DND-41 (cell line): Measurements from ENCODE around the gene ASPN.

Source experiments
- ATAC-seq: fragments of 200-7000 bp; cut with Tn5 transposase; 3 replicates; pipeline ENCODE4 v1.9.1; 2021; ENCODE audit warnings: low read depth; ENCODE audit not compliant: insufficient read depth
- DNase-seq: peaks from one replicate; pipeline ENCODE4 v3.0.0-alpha.2; 2020
- H2AFZ ChIP-seq: 2 replicates; pipeline ENCODE4 v1.6.0; 2012; ENCODE audit warnings: low read depth, low read length
- H3K27ac ChIP-seq: 2 replicates; pipeline ENCODE4 v1.5.1; 2012; ENCODE audit warnings: low read length, inconsistent platforms
- H3K27me3 ChIP-seq: fragments of 200-600 bp; sonication (generic); 2 replicates; pipeline ENCODE4 v1.6.0; 2012; ENCODE audit warnings: low read length, mild to moderate bottlenecking, inconsistent platforms; ENCODE audit not compliant: insufficient read depth, poor library complexity
- H3K36me3 ChIP-seq: 2 replicates; pipeline ENCODE4 v1.5.1; 2012; ENCODE audit warnings: low read length, inconsistent platforms; ENCODE audit not compliant: insufficient read depth
- H3K4me1 ChIP-seq: 2 replicates; pipeline ENCODE4 v1.5.1; 2012; ENCODE audit warnings: mild to moderate bottlenecking, low read length; ENCODE audit not compliant: insufficient read depth
- H3K4me2 ChIP-seq: 2 replicates; pipeline ENCODE4 v1.6.0; 2012; ENCODE audit warnings: mild to moderate bottlenecking, moderate library complexity, low read length, inconsistent platforms; ENCODE audit not compliant: insufficient read depth
- H3K4me3 ChIP-seq, 2 experiments: fragments of 200-600 bp in 1 of 2; shearing (Covaris generic) in 1 of 2; 2 replicates each; pipeline ENCODE4 v1.5.1; 2012 to 2016; ENCODE audit warnings: inconsistent platforms in 2 of 2, low read length in 2 of 2, mild to moderate bottlenecking in 2 of 2, low read depth in 1 of 2, moderate library complexity in 1 of 2
- H3K79me2 ChIP-seq: 2 replicates; pipeline ENCODE4 v1.6.0; 2012; ENCODE audit warnings: low read length, inconsistent platforms; ENCODE audit not compliant: insufficient read depth
- H3K9ac ChIP-seq: 2 replicates; pipeline ENCODE4 v1.6.0; 2012; ENCODE audit warnings: low read depth, mild to moderate bottlenecking, inconsistent platforms, low read length, moderate library complexity
- H3K9me3 ChIP-seq: 2 replicates; pipeline ENCODE4 v1.5.1; 2012; ENCODE audit warnings: low read length, moderate library complexity, mild to moderate bottlenecking, inconsistent platforms; ENCODE audit not compliant: insufficient read depth, severe bottlenecking
- H4K20me1 ChIP-seq: 2 replicates; pipeline ENCODE4 v1.6.0; 2012; ENCODE audit warnings: low read length; ENCODE audit not compliant: insufficient read depth
- EZH2 ChIP-seq: IDR thresholded peaks from 3 replicates; pipeline ENCODE4 v1.6.1; 2012; ENCODE audit warnings: borderline replicate concordance, low read depth, mild to moderate bottlenecking, moderate library complexity, low read length, inconsistent platforms; ENCODE audit not compliant: severe bottlenecking
- TF ChIP-seq, protein P1 (sequence below): IDR thresholded peaks from 2 replicates; pipeline ENCODE4 v1.5.1; 2012; ENCODE audit warnings: borderline replicate concordance, low read length, moderate library complexity, mild to moderate bottlenecking; ENCODE audit not compliant: poor library complexity, severe bottlenecking; ENCODE audit errors: extremely low read depth

ASPN gene

DNA sequence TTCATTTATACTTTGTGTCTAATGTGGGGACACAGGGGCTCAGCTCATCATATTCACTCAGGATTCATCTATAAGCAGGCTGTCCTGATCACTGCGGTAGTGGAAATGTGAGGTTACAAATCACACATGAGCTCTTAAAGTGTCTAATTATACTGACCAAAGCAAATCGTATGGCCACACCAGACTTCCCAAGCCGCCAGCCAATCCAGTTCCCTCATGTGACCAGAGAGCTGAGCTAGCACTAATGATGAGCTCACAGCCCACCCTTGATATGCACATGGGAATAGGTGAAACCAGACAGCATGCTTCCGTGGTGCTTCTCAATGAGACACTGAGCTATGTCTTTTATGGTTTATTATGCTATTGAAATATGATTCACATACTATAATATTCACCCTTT, 35.9 kb upstream of the ASPN start:
- H3K36me3 ChIP-seq = no peaks in the 10 kb centered on the region
- H2AFZ ChIP-seq = no peak overlapping the region
- no peak for TF ChIP-seq EZH2
- TF ChIP-seq, protein P1, sequence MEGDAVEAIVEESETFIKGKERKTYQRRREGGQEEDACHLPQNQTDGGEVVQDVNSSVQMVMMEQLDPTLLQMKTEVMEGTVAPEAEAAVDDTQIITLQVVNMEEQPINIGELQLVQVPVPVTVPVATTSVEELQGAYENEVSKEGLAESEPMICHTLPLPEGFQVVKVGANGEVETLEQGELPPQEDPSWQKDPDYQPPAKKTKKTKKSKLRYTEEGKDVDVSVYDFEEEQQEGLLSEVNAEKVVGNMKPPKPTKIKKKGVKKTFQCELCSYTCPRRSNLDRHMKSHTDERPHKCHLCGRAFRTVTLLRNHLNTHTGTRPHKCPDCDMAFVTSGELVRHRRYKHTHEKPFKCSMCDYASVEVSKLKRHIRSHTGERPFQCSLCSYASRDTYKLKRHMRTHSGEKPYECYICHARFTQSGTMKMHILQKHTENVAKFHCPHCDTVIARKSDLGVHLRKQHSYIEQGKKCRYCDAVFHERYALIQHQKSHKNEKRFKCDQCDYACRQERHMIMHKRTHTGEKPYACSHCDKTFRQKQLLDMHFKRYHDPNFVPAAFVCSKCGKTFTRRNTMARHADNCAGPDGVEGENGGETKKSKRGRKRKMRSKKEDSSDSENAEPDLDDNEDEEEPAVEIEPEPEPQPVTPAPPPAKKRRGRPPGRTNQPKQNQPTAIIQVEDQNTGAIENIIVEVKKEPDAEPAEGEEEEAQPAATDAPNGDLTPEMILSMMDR = no peak
- H3K27ac ChIP-seq = no peak overlapping the region
- no peaks in the 10 kb centered on the region for H4K20me1 ChIP-seq
- no peaks in the 10 kb centered on the region for H3K4me1 ChIP-seq
- no peak overlapping the region for H3K9ac ChIP-seq
- H3K4me3 ChIP-seq = no peak overlapping the region
- H3K79me2 ChIP-seq = no peaks in the 10 kb centered on the region
- no peaks in the 10 kb centered on the region for H3K27me3 ChIP-seq
- no peaks in the 10 kb centered on the region for H3K9me3 ChIP-seq
- ATAC-seq = no peak
- no peak for DNase-seq
- H3K4me2 ChIP-seq = no peak overlapping the region

GRCh38 chr9:92517046-92517445, 34.7 kb upstream of the ASPN start:
- DNase-seq (no peak), ATAC-seq (no peak)
- no peak overlapping the region for H2AFZ ChIP-seq
- H3K79me2 ChIP-seq = no peaks in the 10 kb centered on the region
- no peaks in the 10 kb centered on the region for H3K36me3 ChIP-seq
- no peaks in the 10 kb centered on the region for H4K20me1 ChIP-seq
- H3K9ac ChIP-seq = no peak overlapping the region
- TF ChIP-seq, protein P1 = no peak
- TF ChIP-seq EZH2 = no peak
- H3K9me3 ChIP-seq = no peaks in the 10 kb centered on the region
- no peaks in the 10 kb centered on the region for H3K27me3 ChIP-seq
- no peaks in the 10 kb centered on the region for H3K4me1 ChIP-seq
- H3K4me3 ChIP-seq = no peak overlapping the region
- no peak overlapping the region for H3K27ac ChIP-seq
- H3K4me2 ChIP-seq = no peak overlapping the region

DNA sequence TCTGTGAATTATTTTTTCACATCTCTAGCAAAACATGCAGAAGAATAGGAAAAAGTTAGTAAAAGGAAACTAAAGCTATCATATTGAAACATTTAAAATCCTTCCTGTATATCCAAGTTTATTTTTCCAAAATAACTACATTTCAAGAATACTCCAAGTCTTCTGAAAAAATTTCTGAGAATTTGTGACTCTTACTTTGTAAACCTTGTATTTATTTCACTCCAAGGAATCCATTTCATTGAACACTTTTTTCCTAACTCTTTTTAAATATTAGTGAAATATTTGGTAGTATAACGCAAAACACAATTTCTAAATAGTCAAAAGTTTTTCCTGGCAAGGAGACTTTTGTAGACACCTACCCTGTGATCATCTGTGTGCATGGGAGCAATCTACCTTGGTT, 34.2 kb upstream of the ASPN start:
- H3K4me3 ChIP-seq = no peak overlapping the region
- no peak overlapping the region for H3K27ac ChIP-seq
- H3K9me3 ChIP-seq = no peaks in the 10 kb centered on the region
- no peak overlapping the region for H3K4me2 ChIP-seq
- DNase-seq (no peak), ATAC-seq (no peak)
- TF ChIP-seq, protein P1 = no peak
- TF ChIP-seq EZH2 = no peak
- H3K9ac ChIP-seq = no peak overlapping the region
- no peaks in the 10 kb centered on the region for H3K36me3 ChIP-seq
- H3K79me2 ChIP-seq = no peaks in the 10 kb centered on the region
- no peaks in the 10 kb centered on the region for H3K27me3 ChIP-seq
- H3K4me1 ChIP-seq = no peaks in the 10 kb centered on the region
- no peak overlapping the region for H2AFZ ChIP-seq
- H4K20me1 ChIP-seq = no peaks in the 10 kb centered on the region

DNA sequence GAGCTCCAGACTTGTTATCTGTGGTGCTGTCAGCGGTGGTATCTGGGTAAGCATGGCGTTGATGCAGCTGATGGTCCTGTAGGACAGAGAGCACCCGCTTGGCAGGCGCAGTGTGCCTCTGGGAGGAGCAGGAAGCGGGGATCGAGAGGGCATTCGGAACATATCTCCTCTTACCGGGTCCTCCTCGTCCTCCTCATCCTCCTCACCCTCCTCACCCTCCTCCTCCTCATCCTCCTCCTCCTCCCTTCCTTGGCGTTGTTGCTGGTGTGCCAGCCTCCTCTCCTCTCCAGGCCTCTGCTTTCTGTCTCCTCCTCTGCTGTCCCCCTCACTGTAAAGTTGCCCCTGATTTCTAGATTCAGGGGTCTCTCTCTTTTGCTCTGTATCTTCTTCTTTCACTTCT, 32.3 kb upstream of the ASPN start:
- H3K27me3 ChIP-seq = no peaks in the 10 kb centered on the region
- no peaks in the 10 kb centered on the region for H4K20me1 ChIP-seq
- no peak for DNase-seq
- no peak overlapping the region for H3K4me3 ChIP-seq
- H2AFZ ChIP-seq = no peak overlapping the region
- no peaks in the 10 kb centered on the region for H3K36me3 ChIP-seq
- no peaks in the 10 kb centered on the region for H3K79me2 ChIP-seq
- H3K4me1 ChIP-seq = no peaks in the 10 kb centered on the region
- H3K9me3 ChIP-seq = no peaks in the 10 kb centered on the region
- no peak overlapping the region for H3K4me2 ChIP-seq
- ATAC-seq = no peak
- no peak overlapping the region for H3K27ac ChIP-seq
- TF ChIP-seq, protein P1 = no peak
- TF ChIP-seq EZH2 = no peak
- H3K9ac ChIP-seq = no peak overlapping the region
